ENCODE measurements around the gene ABRAXAS1.
A peak's percentile ranks its signal among the peaks of the same experiment; 100 is the strongest.
"Not testable (repeated sequence)": the region's sequence is repeated elsewhere in the genome, so short reads cannot be mapped to it uniquely, and the experiment has no call there.

ABRAXAS1 gene

DNA sequence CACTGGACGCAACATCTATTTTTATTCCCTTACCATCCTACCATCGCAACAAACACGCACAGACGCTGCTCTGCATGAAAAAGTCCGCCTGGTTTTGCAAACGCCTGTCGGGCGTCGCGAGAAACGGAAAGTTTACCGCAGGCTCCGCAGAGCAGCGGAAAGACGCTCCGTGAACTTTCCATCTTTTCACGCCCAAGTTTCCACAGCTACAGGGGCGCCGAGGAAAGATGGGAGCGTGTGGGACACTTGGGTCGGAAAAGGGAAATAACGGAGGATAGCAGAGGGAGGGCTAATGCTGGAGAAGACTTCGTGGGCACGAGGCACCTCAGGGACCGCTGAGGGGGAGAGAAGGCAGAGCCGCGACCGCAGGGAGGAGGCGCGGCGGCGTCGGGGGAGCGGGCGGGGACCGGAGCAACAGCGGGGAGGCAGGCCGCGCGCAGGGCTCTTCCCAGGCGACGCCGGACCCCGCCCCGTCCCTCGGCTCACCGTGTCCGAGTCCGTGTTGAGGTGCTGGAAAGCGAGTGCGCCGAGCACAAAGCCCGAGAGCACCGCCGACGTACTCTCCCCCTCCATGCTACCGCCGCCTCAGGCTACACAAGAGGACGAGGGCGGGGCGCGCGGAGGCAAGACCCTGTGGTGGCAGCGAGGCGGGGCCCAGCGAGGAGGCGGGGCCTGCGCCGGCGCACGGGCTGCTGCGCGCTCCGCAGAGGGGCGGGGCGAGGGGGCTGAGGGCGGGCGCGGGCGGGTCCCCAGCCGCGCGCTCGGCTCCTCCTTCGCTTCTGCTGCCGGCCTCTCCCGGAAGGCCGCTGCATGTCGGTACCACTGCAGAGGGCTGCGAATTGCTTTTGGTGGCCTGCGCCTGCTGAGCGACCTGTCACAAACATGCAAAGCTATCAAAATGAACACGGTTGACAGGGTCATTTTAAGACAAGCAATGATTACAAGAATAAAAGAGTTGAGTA is at the start of gene ABRAXAS1:
Gene ABRAXAS1, minus strand, starts transcription at position 601 of the 962 bp plus-strand sequence. Its CDS starts 28 bp downstream, at position 573.
- DNase-seq, result peak; percentile 95

DNA sequence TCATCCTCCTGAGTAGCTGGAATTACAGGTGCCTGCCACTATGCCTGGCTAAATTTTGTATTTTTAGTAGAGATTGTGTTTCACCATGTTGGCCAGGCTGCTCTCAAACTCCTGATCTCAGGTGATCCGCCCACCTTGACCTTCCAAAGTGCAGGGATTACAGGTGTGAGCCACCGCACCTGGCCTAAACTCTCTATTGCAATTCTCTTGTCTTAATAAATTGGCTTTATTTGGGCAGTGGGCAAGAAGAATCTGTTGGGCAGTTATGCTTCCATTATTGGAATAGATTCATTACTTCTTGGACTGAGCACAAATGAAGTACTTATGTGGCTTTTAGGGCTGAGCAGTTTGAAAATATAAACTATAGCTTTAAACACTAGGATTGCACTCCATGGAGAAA is 42.8 kb upstream of the ABRAXAS1 start:
- no peak for DNase-seq

DNA sequence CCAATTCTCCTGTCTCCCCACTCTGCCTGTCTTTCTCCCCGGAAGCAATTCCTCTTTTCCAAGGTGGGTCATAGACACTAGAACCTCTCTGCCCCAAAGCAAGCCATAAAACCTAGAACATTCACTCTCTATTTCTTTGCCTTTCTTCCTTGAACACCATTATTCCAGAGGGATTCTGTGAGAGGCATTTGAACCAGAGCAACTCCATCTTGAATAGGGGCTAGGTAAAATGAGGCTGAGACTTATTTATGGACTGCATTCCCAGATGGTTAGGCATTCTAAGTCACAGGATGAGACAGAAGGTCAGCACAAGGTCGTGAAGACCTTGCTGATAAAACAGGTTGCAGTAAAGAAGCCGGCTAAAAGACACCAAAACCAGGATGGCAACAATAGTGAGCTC is 37.3 kb upstream of the ABRAXAS1 start:
- DNase-seq, result no peak

DNA sequence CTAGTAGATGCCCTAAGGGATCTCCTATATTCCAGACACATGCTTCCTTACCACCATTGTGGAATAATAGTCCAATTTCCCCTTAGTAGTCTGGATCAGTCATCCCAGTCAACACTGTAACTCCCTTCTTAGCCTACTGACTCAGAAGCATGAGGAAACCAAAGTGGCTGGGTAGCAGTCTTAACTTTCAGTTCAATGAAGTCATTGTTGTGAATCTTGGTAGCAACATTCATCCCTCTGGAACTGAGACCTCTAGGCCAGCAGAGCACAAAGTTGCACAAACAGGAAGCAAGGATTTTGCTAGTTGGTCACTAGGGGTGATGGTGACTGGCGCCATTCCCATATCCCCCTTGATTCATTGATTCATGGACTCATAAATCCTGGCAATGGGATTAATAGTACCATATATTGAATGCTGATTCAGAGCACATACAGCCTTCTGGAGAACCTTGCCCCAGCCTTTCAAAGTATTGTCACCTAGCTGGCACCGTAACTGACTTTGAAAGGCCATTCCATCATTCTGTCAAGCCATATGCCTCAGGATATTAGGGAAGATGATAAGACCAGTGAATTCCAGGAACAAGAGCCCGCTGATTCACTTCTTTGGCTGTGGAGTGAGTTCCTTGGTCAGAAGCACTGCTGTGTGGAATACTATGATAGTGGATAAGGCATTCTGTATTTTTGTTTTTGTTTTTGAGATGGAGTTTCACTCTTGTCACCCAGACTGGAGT is 31.3 kb upstream of the ABRAXAS1 start:
- DNase-seq, result no peak

DNA sequence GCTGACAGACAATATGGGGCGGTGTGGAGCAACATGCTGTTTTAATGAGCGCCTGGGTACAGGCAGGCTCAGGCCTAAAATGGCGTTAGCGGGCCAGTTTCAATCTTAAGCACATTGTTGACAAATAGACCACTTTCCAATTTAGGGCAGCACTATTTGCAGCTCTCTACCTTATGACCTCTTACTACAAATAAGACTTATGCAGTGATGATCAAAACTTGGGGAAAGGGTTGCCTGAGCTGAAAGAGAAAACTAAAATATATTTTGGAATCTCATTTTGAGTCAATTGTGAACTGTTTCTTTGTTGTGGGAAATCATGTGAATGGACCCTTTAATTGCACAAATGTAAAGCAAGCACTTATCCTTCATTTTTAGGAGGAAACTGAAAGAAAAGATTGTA is 25.5 kb upstream of the ABRAXAS1 start:
- no peak for DNase-seq

DNA sequence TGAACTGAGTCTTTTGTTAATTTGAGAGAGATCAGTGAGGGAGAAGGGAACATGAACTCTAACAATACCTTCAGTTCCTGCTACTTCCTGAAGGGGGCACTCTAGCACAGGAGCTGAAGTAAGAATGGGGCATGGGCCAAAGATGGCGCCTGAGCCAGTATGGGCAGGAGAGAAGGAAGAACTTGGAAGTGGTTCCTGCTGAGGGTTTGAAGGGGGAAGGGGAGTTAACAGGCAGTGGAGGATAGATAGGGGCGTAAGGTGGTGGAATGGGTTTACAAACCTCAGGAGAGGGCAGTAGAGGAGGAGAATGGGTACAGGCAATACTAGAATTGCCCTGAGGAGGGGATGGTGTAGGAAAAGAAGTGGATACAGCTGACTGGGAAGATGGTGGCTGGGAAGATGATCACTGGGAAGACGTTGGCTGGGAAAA is 24.3 kb upstream of the ABRAXAS1 start:
- peak; percentile 66 for DNase-seq

DNA sequence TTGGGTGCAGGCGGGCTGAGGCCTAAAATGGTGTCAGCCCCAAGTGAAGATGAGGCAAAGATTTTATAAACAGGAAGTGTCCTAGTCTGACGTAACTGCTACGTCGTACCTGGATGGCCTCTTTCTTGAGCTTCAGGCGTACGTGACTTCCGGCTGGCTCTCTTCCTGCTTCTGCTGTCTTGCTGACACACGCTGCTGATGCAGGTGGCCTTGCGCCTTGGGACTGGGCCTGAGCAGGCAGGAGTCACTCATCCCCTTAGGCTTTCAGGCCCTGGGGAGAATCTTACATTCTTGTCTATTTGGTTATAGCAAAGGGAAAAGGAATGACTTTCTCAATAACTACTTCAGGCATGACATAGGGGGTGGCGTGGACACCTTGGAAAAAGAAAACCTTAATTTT is 20.1 kb upstream of the ABRAXAS1 start:
- DNase-seq, result no peak

DNA sequence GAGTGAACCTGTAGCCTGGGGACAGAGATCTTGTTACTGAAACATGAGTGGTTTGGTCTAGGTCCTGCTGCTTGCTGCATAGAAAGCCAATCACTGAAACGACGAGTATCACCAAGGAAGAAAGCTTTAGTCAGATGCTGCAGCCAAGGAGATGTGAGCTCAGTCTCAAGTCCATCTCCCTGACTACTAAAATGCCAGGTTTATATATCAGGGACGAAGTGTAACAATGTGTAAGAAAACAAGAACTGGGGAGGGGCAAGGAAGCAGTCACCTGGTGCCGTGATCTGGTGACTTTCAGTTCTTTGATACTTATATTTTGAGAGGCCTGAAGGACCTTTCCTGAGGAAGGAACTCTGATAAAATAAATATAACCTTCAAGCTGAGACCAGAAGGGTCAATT is 19.6 kb upstream of the ABRAXAS1 start:
- DNase-seq, result no peak

DNA sequence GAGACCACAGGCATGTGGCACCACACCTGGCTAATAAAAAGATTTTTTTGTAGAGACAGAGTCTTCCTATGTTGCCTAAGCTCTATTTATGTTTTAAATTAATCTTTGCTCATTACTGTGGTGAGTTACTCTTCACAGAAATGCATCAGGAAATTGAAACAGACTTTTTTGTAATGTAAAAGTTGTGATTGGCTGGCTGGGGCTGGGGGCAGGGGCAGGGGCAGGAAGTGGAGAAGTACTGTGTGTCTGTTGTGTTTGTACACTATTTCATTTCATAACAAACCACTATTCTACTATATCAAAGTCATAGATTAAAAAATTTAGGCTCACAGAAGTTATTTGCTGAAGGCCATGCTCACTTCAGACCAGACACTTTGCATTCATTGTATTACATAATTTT is 19.1 kb upstream of the ABRAXAS1 start:
- peak; percentile 40 for DNase-seq

DNA sequence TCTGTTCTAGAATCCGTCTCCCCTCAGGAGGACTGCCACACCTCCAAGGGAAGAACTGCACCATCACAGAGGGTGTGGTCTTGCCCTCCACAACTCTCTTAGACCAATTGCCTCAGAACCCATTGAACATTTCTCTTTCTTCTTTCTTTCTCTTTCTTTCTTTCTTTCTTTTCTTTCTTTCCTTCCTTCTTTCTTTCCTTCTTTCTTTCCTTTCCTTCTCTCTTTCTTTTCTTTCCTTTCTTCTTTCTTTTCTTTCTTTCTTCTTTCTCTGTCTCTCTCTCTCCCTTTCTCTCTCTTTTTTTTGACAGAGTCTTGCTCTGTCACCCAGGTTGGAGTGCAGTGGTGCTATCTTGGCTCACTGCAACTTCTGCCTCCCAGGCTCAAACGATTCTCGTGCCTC is 16.8 kb upstream of the ABRAXAS1 start:
- not testable (repeated sequence) for DNase-seq

DNA sequence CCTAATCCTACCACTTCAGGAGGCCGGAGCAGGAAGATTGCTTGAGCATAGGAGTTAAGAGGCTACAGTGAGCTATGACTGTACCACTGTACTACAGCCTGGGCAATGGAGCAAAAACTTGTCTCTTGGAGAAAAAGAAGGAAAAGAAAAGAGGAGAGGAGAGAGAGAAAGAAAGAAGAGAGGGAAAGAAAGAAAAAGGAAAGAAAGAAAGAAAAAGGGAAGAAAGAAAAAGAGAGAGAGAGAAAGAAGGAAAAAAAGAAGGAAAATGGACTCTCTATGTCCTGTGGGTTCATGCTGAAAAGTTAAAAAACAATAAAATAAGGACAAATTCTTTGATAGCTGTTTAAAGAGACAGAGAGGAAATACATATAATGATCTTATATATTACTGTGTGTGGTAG is 13.3 kb upstream of the ABRAXAS1 start:
- no peak for DNase-seq

DNA sequence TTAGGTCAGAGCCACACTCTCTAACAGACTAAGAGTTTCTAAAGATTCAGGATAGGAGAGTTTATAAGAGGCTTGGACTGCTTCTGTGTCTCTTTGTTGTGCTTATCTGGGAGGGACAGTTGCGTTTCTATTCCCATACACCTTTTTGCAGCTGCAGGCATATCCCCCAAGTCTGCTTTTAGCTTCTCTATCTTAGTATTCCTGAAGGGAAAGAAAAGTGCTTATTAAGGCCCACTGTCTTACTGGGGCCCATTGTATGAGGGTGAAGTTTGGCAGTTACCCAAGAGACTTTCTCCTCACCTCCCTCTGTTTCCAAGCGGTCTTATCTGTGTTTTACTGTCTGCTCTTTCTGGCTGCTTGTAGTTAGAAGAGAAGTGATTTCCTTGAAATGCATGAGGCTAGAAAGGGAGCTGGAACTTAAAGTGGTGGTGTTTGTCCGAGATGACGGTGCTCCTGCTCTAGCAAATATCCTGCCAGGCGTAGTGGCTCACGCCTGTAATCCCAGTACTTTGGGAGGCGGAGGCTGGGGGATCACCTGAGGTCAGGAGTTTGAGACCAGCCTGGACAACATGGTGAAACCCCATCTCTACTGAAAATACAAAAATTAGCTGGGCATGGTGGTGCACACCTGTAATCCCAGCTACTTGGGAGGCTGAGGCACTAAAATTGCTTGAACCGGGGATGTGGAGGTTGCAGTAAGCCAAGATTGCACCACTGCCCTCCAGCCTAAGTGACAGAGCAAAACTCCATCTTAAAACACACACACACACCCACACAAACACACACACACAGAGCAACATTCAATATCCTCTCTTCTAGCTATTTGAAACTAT is 11.4 kb upstream of the ABRAXAS1 start:
- DNase-seq, result not testable (repeated sequence)

DNA sequence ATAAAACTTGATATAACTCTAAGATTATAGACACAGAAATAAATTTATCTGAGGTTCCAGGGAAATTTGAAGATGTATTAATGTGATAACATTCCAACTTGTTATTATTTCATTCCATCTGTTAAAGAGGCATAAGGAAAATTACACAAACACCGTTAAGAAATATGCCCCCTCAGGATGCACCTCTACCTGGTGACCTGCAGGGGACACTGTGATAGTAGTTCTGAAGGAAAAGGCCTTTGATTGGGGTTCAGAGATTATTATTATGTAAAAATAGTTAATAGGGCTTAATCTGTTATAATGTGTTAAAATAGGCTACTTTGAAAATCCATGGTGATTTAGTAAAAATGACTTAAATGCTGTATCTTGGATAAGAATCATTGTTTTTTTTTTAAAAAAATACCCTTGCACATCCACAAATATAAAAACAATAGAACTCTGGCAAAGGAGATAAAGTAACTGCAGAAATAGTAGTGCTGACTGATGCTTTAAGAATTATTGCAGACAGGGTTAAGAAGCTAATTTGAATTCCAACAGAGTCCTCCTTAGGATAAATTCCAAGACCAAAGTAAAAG is 6.1 kb upstream of the ABRAXAS1 start:
- peak; percentile 51 for DNase-seq

DNA sequence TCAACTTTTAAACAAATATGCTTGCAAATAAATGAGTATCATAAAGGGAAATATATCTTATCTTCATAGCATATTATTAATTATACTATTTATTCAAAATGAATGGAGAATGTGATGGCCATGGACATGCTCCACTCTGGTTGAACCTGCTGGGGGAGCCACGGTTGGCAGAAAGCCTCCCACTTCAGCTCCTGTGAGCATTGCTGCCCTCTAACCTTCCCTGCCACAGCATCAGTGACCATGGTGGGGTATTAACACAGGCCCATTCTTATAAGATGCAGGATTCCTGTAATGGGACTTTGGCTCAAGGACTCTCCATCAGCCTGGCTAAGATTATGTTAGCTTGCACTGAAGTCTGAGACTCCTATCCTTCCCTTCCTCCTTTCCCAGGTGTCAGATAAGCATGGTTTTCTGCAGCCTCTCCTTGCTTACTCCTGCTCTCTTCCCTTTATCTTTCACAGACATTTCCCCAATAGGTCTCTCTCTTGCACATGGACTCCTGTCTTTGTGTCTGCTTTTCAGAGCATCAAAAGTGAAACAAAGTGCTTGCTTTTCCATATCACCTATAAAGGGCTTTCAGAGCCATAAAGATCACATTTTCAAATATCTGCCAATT is 4.9 kb upstream of the ABRAXAS1 start:
- DNase-seq, result no peak

DNA sequence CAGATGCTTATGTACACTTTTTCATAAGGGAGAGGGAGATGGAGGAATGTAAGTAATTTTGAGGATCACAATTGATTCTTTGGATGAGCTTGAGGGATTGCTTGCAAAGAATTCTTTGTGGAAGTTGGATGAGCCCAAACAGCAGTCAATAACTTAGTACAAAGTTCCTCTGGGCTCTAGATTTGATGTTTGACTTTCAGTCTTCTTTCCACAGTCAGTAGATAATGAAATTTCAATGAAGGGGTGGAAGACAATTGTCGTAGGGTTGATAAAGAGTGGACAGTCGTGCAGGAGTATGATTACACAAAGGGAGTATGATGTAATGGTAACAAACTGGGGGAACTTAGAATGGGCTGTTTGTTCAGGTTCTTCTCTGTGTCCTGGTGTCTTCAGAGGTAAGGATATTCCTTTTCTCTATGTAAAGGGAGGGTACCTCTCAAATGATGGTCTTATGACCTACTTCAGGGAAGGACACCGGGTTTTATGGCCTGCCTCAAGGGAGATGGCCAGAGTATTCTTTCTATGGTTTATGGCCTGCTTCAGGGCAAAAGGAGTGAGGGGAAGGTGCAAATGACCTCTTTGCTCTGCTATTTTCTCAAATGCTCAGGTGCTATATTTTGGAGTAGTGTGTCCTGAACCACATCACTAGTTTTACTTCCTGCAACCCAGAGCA is 1.7 kb upstream of the ABRAXAS1 start:
- no peak for DNase-seq

DNA sequence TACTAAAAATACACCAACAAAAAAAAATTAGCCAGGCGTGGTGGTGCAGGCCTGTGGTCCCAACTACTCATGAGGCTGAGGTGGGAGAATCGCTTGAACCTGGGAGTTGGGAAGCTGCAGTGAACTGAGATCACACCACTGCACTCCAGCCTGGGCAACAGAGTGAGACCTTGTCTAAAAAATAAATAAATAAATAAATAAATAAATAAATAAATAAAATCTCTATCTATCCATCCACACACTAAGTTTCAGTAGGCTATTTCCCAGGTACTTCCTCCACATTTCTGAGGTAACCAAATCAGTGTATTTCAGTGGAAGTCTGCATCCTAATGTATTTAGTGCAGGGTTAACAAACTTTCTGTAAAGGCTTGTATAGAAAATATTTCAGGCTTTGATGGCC is 10.9 kb downstream of the ABRAXAS1 start:
- no peak for DNase-seq

DNA sequence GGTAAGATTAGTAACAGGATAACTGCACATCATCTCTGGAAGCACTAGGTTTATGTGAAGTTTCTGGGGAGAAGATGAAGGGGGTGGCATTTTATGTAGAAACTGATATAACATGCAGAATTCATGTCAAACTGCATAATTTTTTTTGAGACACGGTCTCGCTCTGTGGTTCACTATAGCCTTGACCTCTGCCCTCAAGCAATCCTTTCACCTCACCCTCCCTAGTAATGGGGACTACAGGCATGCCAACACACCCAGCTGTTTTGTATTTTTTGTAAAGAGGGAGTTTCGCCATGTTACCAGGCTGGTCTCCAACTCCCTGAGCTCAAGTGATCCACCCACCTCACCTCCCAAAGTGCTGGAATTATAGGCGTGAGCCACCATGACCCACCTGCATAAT is 11.5 kb downstream of the ABRAXAS1 start:
- no peak for DNase-seq

DNA sequence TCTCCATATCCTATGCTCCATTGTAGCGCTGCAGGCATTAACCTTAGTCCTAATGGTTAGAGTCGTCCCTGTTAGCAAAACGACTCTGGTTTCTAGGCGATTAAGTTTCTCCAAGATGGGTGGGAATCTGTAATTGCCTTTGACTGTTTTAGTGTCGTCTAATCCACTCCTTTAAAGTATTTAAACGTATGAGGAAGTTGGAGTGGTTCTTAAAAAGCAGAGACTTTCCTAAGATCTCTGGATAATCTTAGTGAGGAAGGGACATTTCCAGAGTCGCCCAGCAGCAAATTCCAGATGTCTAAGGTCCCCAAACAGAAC is 28.8 kb downstream of the ABRAXAS1 start:
- no peak for DNase-seq

DNA sequence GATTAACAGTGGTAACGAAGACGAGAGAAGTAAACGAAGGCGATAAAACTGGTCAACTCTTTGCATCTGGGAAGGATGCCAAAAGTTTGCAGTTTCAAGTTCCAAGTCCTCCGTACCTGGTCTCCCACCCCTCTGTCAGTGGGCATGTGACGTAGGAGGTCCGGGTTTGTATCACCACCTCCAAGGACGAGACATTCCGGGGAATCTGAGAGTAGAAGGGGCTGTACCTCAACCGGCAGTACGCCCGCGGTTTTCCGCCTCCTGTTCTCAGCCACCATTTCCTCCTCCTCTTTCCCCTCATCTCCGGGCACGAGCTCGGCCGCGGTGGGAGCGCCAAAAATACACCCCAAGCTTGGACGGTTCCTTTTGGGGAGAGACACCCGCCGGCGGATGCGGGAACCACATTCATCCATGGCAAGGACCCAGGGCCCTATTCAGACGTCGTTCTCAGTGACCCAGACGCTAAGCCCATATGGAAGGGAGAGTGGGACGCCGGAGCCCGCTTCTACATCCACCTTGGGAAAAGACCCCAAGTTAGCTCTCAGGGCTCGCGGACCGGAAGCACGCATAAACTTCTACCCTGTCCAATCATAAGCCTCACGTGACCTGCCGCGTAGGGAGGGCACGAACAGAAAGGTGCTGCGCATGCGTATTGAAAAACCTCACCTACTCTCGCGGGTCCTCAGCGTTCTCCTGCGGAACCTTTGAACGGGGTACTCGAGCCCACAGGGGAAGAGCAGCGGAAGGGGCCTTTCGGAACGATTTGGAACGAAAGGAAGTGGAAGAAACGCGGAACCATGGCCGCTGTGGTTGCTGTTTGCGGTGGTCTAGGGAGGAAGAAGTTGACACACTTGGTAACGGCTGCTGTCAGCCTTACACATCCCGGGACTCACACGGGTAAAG is 29.4 kb downstream of the ABRAXAS1 start, which contains the start of the genes HELQ and MRPS18C:
Gene HELQ, minus strand, starts transcription at position 543 of the 903 bp plus-strand sequence. Its CDS starts 130 bp downstream, at position 413.
Gene MRPS18C, plus strand, starts transcription at position 778 of the 903 bp plus-strand sequence. Its CDS starts 20 bp downstream, at position 798.
- DNase-seq, result peak; percentile 97

DNA sequence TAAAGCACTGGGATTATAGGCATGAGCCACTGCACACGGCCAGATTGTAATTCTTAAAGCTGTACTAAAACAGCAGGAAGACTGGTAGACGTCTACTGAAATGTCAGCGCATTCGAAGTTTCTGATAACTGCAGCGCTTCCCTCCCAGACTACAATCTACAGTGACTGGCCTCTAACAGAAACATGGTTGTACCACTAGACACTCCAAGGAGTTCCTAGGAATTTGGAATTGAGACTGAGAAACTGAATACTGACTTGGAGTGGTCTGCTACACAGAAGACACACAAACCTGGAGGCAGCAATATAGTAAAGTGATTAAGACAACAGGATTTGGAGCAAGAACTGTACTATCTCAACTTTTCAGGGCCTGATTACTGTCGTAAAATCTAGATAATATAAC is 30.2 kb downstream of the ABRAXAS1 start:
- peak; percentile 7 for DNase-seq
